HPDE6-E6E7 (cell line): ENCODE results near the gene ANP32D.
A peak's percentile ranks its signal among the peaks of the same experiment; 100 is the strongest.
"Not testable (repeated sequence)": the region's sequence is repeated elsewhere in the genome, so short reads cannot be mapped to it uniquely, and the experiment has no call there.

Experiments
- DNase-seq: peaks from one replicate; pipeline ENCODE4 v3.0.0; 2011; ENCODE audit warnings: missing footprints; ENCODE audit errors: extremely low spot score

ANP32D gene

GRCh38 chr12:48472259-48472658 lies at the start of gene ANP32D:
Gene ANP32D (plus strand): TSS chr12:48472559. CDS start chr12:48472665, 106 bp downstream.
- no peak for DNase-seq

- no peak for DNase-seq
Measured at GRCh38 chr12:48423171-48423570, 49.2 kb upstream of the ANP32D start.

GRCh38 chr12:48424644-48425043 lies 47.7 kb upstream of the ANP32D start:
- no peak for DNase-seq

- not testable (repeated sequence) for DNase-seq
Measured at GRCh38 chr12:48434016-48434415, 38.3 kb upstream of the ANP32D start.

GRCh38 chr12:48441069-48441468 lies 31.3 kb upstream of the ANP32D start:
- no peak for DNase-seq

GRCh38 chr12:48442179-48442847 lies 30.0 kb upstream of the ANP32D start:
- no peak for DNase-seq

GRCh38 chr12:48445538-48445937 lies 26.8 kb upstream of the ANP32D start:
- no peak for DNase-seq

GRCh38 chr12:48446161-48446776 lies 26.1 kb upstream of the ANP32D start:
- no peak for DNase-seq

GRCh38 chr12:48447755-48448154 lies 24.6 kb upstream of the ANP32D start:
- DNase-seq = no peak

- DNase-seq = no peak
Measured at GRCh38 chr12:48451372-48451771, 21.0 kb upstream of the ANP32D start.

- DNase-seq = not testable (repeated sequence)
Measured at GRCh38 chr12:48452961-48453360, 19.4 kb upstream of the ANP32D start.

GRCh38 chr12:48454667-48455066 lies 17.7 kb upstream of the ANP32D start:
- no peak for DNase-seq

GRCh38 chr12:48455116-48455515 lies 17.2 kb upstream of the ANP32D start:
- DNase-seq = no peak

- no peak for DNase-seq
Measured at GRCh38 chr12:48459259-48459658, 13.1 kb upstream of the ANP32D start.

GRCh38 chr12:48469027-48469426 lies 3.3 kb upstream of the ANP32D start:
- DNase-seq = not testable (repeated sequence)

GRCh38 chr12:48473061-48473460 lies 702 bp downstream of the ANP32D start:
- DNase-seq = no peak

- not testable (repeated sequence) for DNase-seq
Measured at GRCh38 chr12:48474497-48474896, 2.1 kb downstream of the ANP32D start.

GRCh38 chr12:48482198-48482597 lies 9.8 kb downstream of the ANP32D start, which contains the start of gene C12orf54:
Gene C12orf54 (plus strand): TSS chr12:48482498. CDS start chr12:48483297, 799 bp downstream.
- no peak for DNase-seq

- no peak for DNase-seq
Measured at GRCh38 chr12:48482930-48483329, 10.6 kb downstream of the ANP32D start.

GRCh38 chr12:48486261-48486660 lies 13.9 kb downstream of the ANP32D start:
- peak; percentile 26 for DNase-seq

GRCh38 chr12:48486679-48487078 lies 14.3 kb downstream of the ANP32D start:
- DNase-seq = peak; percentile 38

GRCh38 chr12:48489012-48489411 lies 16.7 kb downstream of the ANP32D start:
- DNase-seq = peak; percentile 85

GRCh38 chr12:48489456-48489855 lies 17.1 kb downstream of the ANP32D start:
- not testable (repeated sequence) for DNase-seq
